ENCODE data around the gene PUS7.

GRCh38 chr7:105567024-105567423, 45.0 kb upstream of the PUS7 start:
- no peak for TF ChIP-seq POLR2A (IDR thresholded peaks at IDR 0.05; ENCODE audit: low read depth, low read length)
- no peak for TF ChIP-seq POLR2AphosphoS5 (IDR thresholded peaks at IDR 0.05; ENCODE audit: low read depth, low read length)

Data from GM12892 (cell line).